H1 (cell line): ENCODE measurements around the gene CRYGB. TPM values are rescaled to one million over a fixed set of nuclear protein-coding genes. Genes with fewer than 3 reads are reported as not detected.

Experiments
- CTCF ChIA-PET: fragments of 300-600 bp; sonication (Branson Sonifier 250); formaldehyde crosslinking; loops from one replicate; lab custom pipeline; 2021; ENCODE audit not compliant: partially characterized antibody; lab: Charles Lee
- POLR2A ChIA-PET: fragments of 300-600 bp; sonication (Branson Sonifier 250); formaldehyde crosslinking; loops from one replicate; lab custom pipeline; 2021; ENCODE audit warnings: inconsistent platforms; ENCODE audit not compliant: partially characterized antibody; lab: Charles Lee
- DNase-seq, 2 experiments: peaks; one replicate each; pipeline versions ENCODE4 v3.0.0 to v3.0.0-alpha.2; 2010 to 2022; ENCODE audit warnings: low spot score in 2 of 2, low read depth in 1 of 2, mixed read lengths in 1 of 2
- FAIRE-seq: peaks from 2 replicates; lab custom pipeline; 2011; peaks lifted over from hg19 to GRCh38; lab: Jason Lieb, UNC
- H2AFZ ChIP-seq: 2 replicates; pipeline ENCODE4 v1.8.1; 2012; ENCODE audit warnings: low read length, inconsistent platforms
- H2AK5ac ChIP-seq: 2 replicates; pipeline ENCODE4 v1.6.1; 2013; ENCODE audit warnings: low read depth, low read length
- H2BK120ac ChIP-seq: replicated peaks from 2 replicates; pipeline ENCODE3; 2013; ENCODE audit warnings: low read depth, low read length, inconsistent platforms
- H2BK12ac ChIP-seq: 2 replicates; pipeline ENCODE4 v1.6.1; 2013; ENCODE audit warnings: low read depth, low read length
- H2BK15ac ChIP-seq: 2 replicates; pipeline ENCODE4 v1.6.1; 2013; ENCODE audit warnings: low read length
- H2BK20ac ChIP-seq: 2 replicates; pipeline ENCODE4 v1.6.1; 2013; ENCODE audit warnings: low read length
- H2BK5ac ChIP-seq: 2 replicates; pipeline ENCODE4 v1.6.1; 2013; ENCODE audit warnings: low read depth, low read length
- H3K14ac ChIP-seq: 2 replicates; pipeline ENCODE4 v1.6.1; 2013; ENCODE audit warnings: inconsistent platforms; ENCODE audit not compliant: insufficient read length
- H3K18ac ChIP-seq: 2 replicates; pipeline ENCODE4 v1.6.1; 2013; ENCODE audit warnings: low read length; ENCODE audit errors: extremely low read depth
- H3K23ac ChIP-seq: 2 replicates; pipeline ENCODE4 v1.6.1; 2013; ENCODE audit warnings: inconsistent platforms; ENCODE audit not compliant: insufficient read length
- H3K23me2 ChIP-seq: 2 replicates; pipeline ENCODE4 v1.6.1; 2013; ENCODE audit warnings: low read depth, low read length
- H3K27ac ChIP-seq: 2 replicates; pipeline ENCODE4 v1.6.1; 2011; ENCODE audit warnings: low read depth, low read length, inconsistent platforms
- H3K27me3 ChIP-seq, 4 experiments: replicated peaks in 1 of 4; 1 replicate in 1 of 4; 2 replicates in 3 of 4; pipeline versions ENCODE4 v1.6.1 to v1.8.1; 2011 to 2013; ENCODE audit warnings: low read length in 3 of 4, mild to moderate bottlenecking in 3 of 4, inconsistent platforms in 2 of 4, mixed read lengths in 2 of 4, moderate library complexity in 1 of 4; ENCODE audit not compliant: control insufficient read depth in 3 of 4, insufficient read depth in 3 of 4; ENCODE audit errors: extremely low read depth in 1 of 4
- H3K36me3 ChIP-seq, 4 experiments: 2 replicates each; pipeline versions ENCODE4 v1.6.1 to v1.8.1; 2011 to 2013; ENCODE audit warnings: mild to moderate bottlenecking in 4 of 4, low read length in 3 of 4, moderate library complexity in 2 of 4, control low read depth in 1 of 4, inconsistent platforms in 1 of 4; ENCODE audit not compliant: insufficient read depth in 4 of 4, control insufficient read depth in 2 of 4
- H3K4ac ChIP-seq: replicated peaks from 2 replicates; pipeline ENCODE3; 2013; ENCODE audit warnings: low read length, low read depth, mixed read lengths, inconsistent platforms; ENCODE audit not compliant: insufficient read length
- H3K4me1 ChIP-seq, 4 experiments: replicated peaks in 1 of 4; 1 replicate in 1 of 4; 2 replicates in 3 of 4; pipeline versions ENCODE4 v1.6.1 to v1.8.1; 2011 to 2013; ENCODE audit warnings: low read length in 3 of 4, inconsistent platforms in 2 of 4, mixed read lengths in 1 of 4; ENCODE audit not compliant: insufficient read depth in 4 of 4, control insufficient read depth in 3 of 4
- H3K4me2 ChIP-seq, 2 experiments: 2 replicates each; pipeline versions ENCODE4 v1.6.1 to v1.8.1; 2011 to 2013; ENCODE audit warnings: low read depth in 2 of 2, low read length in 2 of 2, control low read depth in 1 of 2, inconsistent platforms in 1 of 2, mild to moderate bottlenecking in 1 of 2; ENCODE audit not compliant: insufficient read depth in 1 of 2
- H3K4me3 ChIP-seq, 4 experiments: fragments of 200-600, 300-600 bp in 1 of 4; sonication (generic), shearing (Covaris generic), sonication (Bioruptor Twin) in 1 of 4; 2 replicates each; pipeline versions ENCODE4 v1.5.1 to v1.8.1; 2011 to 2016; ENCODE audit warnings: low read length in 4 of 4, low read depth in 3 of 4, control low read depth in 2 of 4, inconsistent platforms in 2 of 4, mild to moderate bottlenecking in 2 of 4, mixed read lengths in 1 of 4, moderate library complexity in 1 of 4; ENCODE audit not compliant: insufficient read depth in 2 of 4; ENCODE audit errors: extremely low read depth in 1 of 4
- H3K56ac ChIP-seq: replicated peaks from 2 replicates; pipeline ENCODE3; 2013; ENCODE audit warnings: low read depth, mild to moderate bottlenecking, mixed read lengths, low read length, inconsistent platforms; ENCODE audit not compliant: insufficient read length
- H3K79me1 ChIP-seq: 2 replicates; pipeline ENCODE4 v1.6.1; 2013; ENCODE audit warnings: low read depth, low read length, control low read depth
- H3K79me2 ChIP-seq, 2 experiments: 2 replicates each; pipeline versions ENCODE4 v1.6.1 to v1.8.1; 2012 to 2013; ENCODE audit warnings: low read length in 2 of 2, mild to moderate bottlenecking in 2 of 2, inconsistent platforms in 1 of 2; ENCODE audit not compliant: insufficient read depth in 2 of 2, control insufficient read depth in 1 of 2
- H3K9ac ChIP-seq, 4 experiments: replicated peaks in 1 of 4; 1 replicate in 1 of 4; 2 replicates in 3 of 4; pipeline versions ENCODE4 v1.6.1 to v1.8.1; 2011 to 2013; ENCODE audit warnings: low read depth in 3 of 4, low read length in 3 of 4, control low read depth in 2 of 4, mild to moderate bottlenecking in 2 of 4, moderate library complexity in 2 of 4, inconsistent platforms in 1 of 4; ENCODE audit errors: extremely low read depth in 1 of 4
- H3K9me3 ChIP-seq, 2 experiments: 2 replicates each; pipeline versions ENCODE4 v1.6.1 to v1.8.1; 2012 to 2013; ENCODE audit warnings: mild to moderate bottlenecking in 2 of 2, moderate library complexity in 2 of 2, control low read depth in 1 of 2, inconsistent platforms in 1 of 2, low read depth in 1 of 2, low read length in 1 of 2, mixed read lengths in 1 of 2; ENCODE audit not compliant: insufficient read depth in 2 of 2
- H4K20me1 ChIP-seq, 2 experiments: replicated peaks in 1 of 2; 2 replicates each; pipeline versions ENCODE3 to v1.8.1; 2011 to 2013; ENCODE audit warnings: inconsistent platforms in 2 of 2, low read length in 2 of 2, mild to moderate bottlenecking in 1 of 2; ENCODE audit not compliant: insufficient read depth in 2 of 2, control insufficient read depth in 1 of 2
- H4K5ac ChIP-seq: 2 replicates; pipeline ENCODE4 v1.6.1; 2013; ENCODE audit warnings: low read length, low read depth, mixed read lengths, inconsistent platforms; ENCODE audit not compliant: insufficient read length
- H4K8ac ChIP-seq: 2 replicates; pipeline ENCODE4 v1.8.0; 2013; ENCODE audit warnings: mild to moderate bottlenecking, moderate library complexity, low read length, inconsistent platforms; ENCODE audit not compliant: insufficient read depth; ENCODE audit errors: extremely low read depth
- H4K91ac ChIP-seq: replicated peaks from 2 replicates; pipeline ENCODE3; 2013; ENCODE audit warnings: low read length, mixed read lengths, inconsistent platforms; ENCODE audit not compliant: insufficient read length
- CTBP2 ChIP-seq: IDR thresholded peaks from 2 replicates; pipeline ENCODE4 v1.7.0; 2011; ENCODE audit warnings: borderline replicate concordance, mild to moderate bottlenecking, moderate library complexity, mixed read lengths, low read length; ENCODE audit not compliant: insufficient read depth, insufficient read length
- GABPA ChIP-seq: IDR thresholded peaks from 2 replicates; pipeline ENCODE4 v1.6.1; 2011; ENCODE audit warnings: mild to moderate bottlenecking, low read length, moderate library complexity, borderline replicate concordance; ENCODE audit not compliant: insufficient read depth
- KDM1A ChIP-seq: fragments of 200-600, 300-600 bp; sonication (generic); IDR thresholded peaks from 2 replicates; pipeline ENCODE4 v1.7.1; 2016; ENCODE audit warnings: mild to moderate bottlenecking, low read length, borderline replicate concordance
- SP1 ChIP-seq: IDR thresholded peaks from 2 replicates; pipeline ENCODE4 v1.6.1; 2011; ENCODE audit warnings: low read depth, low read length
- WGBS, 2 experiments: shearing (Covaris generic) in 1 of 2; methylation state at CpG; one replicate each; pipeline versions ENCODE4 v1.1.6 to v1.1.7; 2013 to 2015; ENCODE audit warnings: low lambda C conversion rate in 2 of 2, mixed read lengths in 2 of 2, inconsistent platforms in 1 of 2, low coverage in 1 of 2, missing lambda C conversion rate in 1 of 2; ENCODE audit not compliant: insufficient replicate concordance in 2 of 2, insufficient coverage in 1 of 2, insufficient read length in 1 of 2; ENCODE audit errors: extremely low coverage in 1 of 2, missing lambda C conversion rate in 1 of 2; 5-methylcytosine and 5-hydroxymethylcytosine counted together
- polyA plus RNA-seq, 7 experiments: library from polyadenylated mRNA; depleted of rRNA in 3 of 7; stranded (reverse) in 5 of 7; unstranded in 2 of 7; fragments of >200 nt in 5 of 7; fragments of 200-250 nt in 2 of 7; gene quantifications; 1 replicate in 5 of 7; 2 replicates in 1 of 7; 4 replicates in 1 of 7; pipeline versions ENCODE4 v1.2.1 to v1.2.3, GENCODE V29; 2011 to 2013; ENCODE audit warnings: missing spikeins in 2 of 7, mixed read lengths in 2 of 7
- total RNA-seq: library from RNA; stranded (reverse); fragmentation: NEBNext Ultra II Directional; extraction: Animal tissue kit (Norgen Biotek cat#: 25700); gene quantifications from 2 replicates; pipeline ENCODE4 v1.2.1, GENCODE V29; 2021

Gene CRYGB
- total and polyA plus RNA-seq, 2 of the 8 experiments (the other 6 are each of a cell fraction or from before 2014, with no cell fraction given): 0.38 TPM; not detected in 1

GRCh38 chr2:208122248-208122647 is 23.7 kb downstream of the CRYGB start:
- no peak overlapping the region for H2BK15ac ChIP-seq
- no peak overlapping the region for H2AFZ ChIP-seq
- H3K18ac ChIP-seq: no peak overlapping the region
- ChIA-PET POLR2A (no interaction called here), CTCF (interaction anchor here (1.5 to 1.7 kb wide), 3 partner anchors 9 to 25 kb away, joined by 4 to 7 read pairs (median 5); no protein-coding TSS in a partner anchor)
- no peaks in the 10 kb centered on the region for H4K20me1 ChIP-seq
- H3K4me3 ChIP-seq: no peak overlapping the region
- H3K27me3 ChIP-seq: no peaks in the 10 kb centered on the region
- no peak overlapping the region for H2BK12ac ChIP-seq
- no peaks in the 10 kb centered on the region for H3K4me1 ChIP-seq
- no peak overlapping the region for H3K4me2 ChIP-seq
- H3K23ac ChIP-seq: no peak overlapping the region
- 96% methylated on average over 1 of the region's 1 CpG; no CpG with 5 or more reads in 1 of the 2 experiments for WGBS, 2 experiments
- H4K8ac ChIP-seq: no peak overlapping the region
- no peak overlapping the region for H3K27ac ChIP-seq
- no peaks in the 10 kb centered on the region for H3K23me2 ChIP-seq
- H3K9ac ChIP-seq: no peak overlapping the region
- no peak overlapping the region for H2BK20ac ChIP-seq
- H3K36me3 ChIP-seq: no peaks in the 10 kb centered on the region
- H2BK120ac ChIP-seq: no peak overlapping the region
- no peaks in the 10 kb centered on the region for H3K79me2 ChIP-seq
- no peak overlapping the region for H3K14ac ChIP-seq
- no peak overlapping the region for H4K5ac ChIP-seq
- no peak for FAIRE-seq
- no peaks in the 10 kb centered on the region for H3K9me3 ChIP-seq
- H4K91ac ChIP-seq: no peak overlapping the region
- H3K4ac ChIP-seq: no peak overlapping the region
- no peak overlapping the region for H2AK5ac ChIP-seq
- no peak for TF ChIP-seq GABPA
- TF ChIP-seq CTBP2: no peak
- TF ChIP-seq SP1: no peak
- no peak for TF ChIP-seq KDM1A
- no peak overlapping the region for H3K56ac ChIP-seq
- H3K79me1 ChIP-seq: no peaks in the 10 kb centered on the region
- H2BK5ac ChIP-seq: no peak overlapping the region
- DNase-seq: no peak
